ENCODE data around the gene ABCD3.
"Not testable (repeated sequence)": the region's sequence is repeated elsewhere in the genome, so short reads cannot be mapped to it uniquely, and the experiment has no call there.

ABCD3 gene

DNA sequence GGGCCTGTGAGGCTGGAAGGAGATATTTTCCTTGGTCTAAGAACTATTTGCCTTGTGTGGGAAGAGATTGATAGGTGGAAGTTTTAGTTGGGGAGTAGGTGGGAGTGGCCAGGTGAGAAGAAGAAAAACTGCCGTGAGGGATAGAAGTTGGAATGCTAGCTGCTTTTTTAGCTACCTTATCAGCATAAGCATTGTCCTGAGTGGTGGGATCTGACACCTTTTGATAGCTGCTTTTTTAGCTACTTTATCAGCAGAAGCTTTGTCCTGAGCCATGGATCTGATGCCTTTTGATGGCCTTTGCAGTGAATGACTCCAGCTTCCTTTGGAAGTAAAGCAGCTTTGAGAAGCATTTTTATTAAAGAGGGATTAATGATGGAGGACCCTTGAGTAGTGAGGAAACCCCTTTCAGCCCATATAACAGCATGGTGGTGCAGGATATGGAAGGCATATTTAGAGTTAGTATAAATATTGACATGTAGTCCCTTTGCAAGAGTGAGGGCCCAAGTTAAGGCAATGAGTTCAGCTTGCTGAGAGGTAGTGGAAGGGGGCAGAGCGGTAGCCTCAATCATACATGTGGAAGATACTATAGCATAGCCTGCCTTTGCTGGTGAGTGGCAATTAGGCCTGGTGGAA, 149.9 kb downstream of the ABCD3 start:
- not testable (repeated sequence) for H3K9ac ChIP-seq (ENCODE audit: low read depth, low read length); H3K9me3 ChIP-seq (ENCODE audit: control insufficient read depth, insufficient read depth, low read length); H3K4me3 ChIP-seq (ENCODE audit: low read depth, low read length); H3K27ac ChIP-seq (ENCODE audit: low read depth, low read length); H3K27me3 ChIP-seq (ENCODE audit: control insufficient read depth, insufficient read depth, low read length); H3K4me1 ChIP-seq (ENCODE audit: control insufficient read depth, insufficient read depth, low read length); H3K36me3 ChIP-seq (ENCODE audit: control insufficient read depth, insufficient read depth, low read length)
